K562 (cell line): ENCODE measurements around the gene MAST3. TPM values are rescaled to one million over a fixed set of nuclear protein-coding genes. Genes with fewer than 3 reads are reported as not detected.

Experiments
- ATAC-seq: fragments of 200-7000 bp; cut with Tn5 transposase; 3 replicates; pipeline ENCODE4 v1.9.1; 2020; ENCODE audit warnings: moderate library complexity
- BruUV-seq: library from RNA; stranded (reverse); fragments of 400-500 nt; replicated peaks from 2 replicates; lab custom pipeline; 2021; lab: Mats Ljungman, UMichigan
- CTCF ChIA-PET: fragments of 300-600 bp; formaldehyde crosslinking; extraction: SDS; loops from one replicate; lab custom pipeline; 2021; ENCODE audit warnings: low intra/inter-chr PET ratio; lab: Yijun Ruan, JAX
- POLR2A ChIA-PET: fragments of 300-600, 350-650 bp; sonication (Branson Sonifier 250); formaldehyde crosslinking; extraction: SDS; loops from one replicate; lab custom pipeline; 2021; ENCODE audit warnings: antibody characterized with exemption, inconsistent platforms; lab: Yijun Ruan, JAX
- DNase-seq, 4 experiments: peaks; one replicate each; pipeline versions ENCODE4 v3.0.0 to v3.0.0-alpha.2; 2011 to 2018; ENCODE audit warnings: low spot score in 3 of 4, mixed read lengths in 3 of 4; ENCODE audit errors: extremely low read depth in 1 of 4
- FAIRE-seq: peaks from 2 replicates; lab custom pipeline; 2011; peaks lifted over from hg19 to GRCh38; lab: Jason Lieb, UNC
- H2AFZ ChIP-seq: 2 replicates; pipeline ENCODE4 v1.6.0; 2011; ENCODE audit warnings: low read depth, low read length, control low read depth, inconsistent platforms
- H3K27ac ChIP-seq: fragments of 200-600 bp; 3 replicates; pipeline ENCODE4 v1.8.0; 2011; ENCODE audit warnings: low read depth, mild to moderate bottlenecking, control low read depth, inconsistent platforms, low read length, moderate library complexity, mixed read lengths; ENCODE audit errors: extremely low read depth
- H3K27me3 ChIP-seq, 2 experiments: fragments of 300-600 bp in 1 of 2; 2 replicates in 1 of 2; 3 replicates in 1 of 2; pipeline versions ENCODE4 v1.6.0 to v1.8.0; 2011; ENCODE audit warnings: inconsistent platforms in 2 of 2, low read length in 2 of 2, mild to moderate bottlenecking in 1 of 2, mixed read lengths in 1 of 2, moderate library complexity in 1 of 2; ENCODE audit not compliant: control insufficient read depth in 2 of 2, insufficient read depth in 2 of 2
- H3K36me3 ChIP-seq: fragments of 300-600 bp; 3 replicates; pipeline ENCODE4 v1.8.0; 2011; ENCODE audit warnings: mild to moderate bottlenecking, low read length, inconsistent platforms; ENCODE audit not compliant: control insufficient read depth, insufficient read depth
- H3K4me1 ChIP-seq, 2 experiments: fragments of 200-600 bp in 1 of 2; replicated peaks in 1 of 2; 2 replicates in 1 of 2; 3 replicates in 1 of 2; pipeline versions ENCODE4 v1.5.1 to v1.8.0; 2011; ENCODE audit warnings: inconsistent platforms in 2 of 2, low read length in 2 of 2, mild to moderate bottlenecking in 1 of 2, mixed read lengths in 1 of 2, moderate library complexity in 1 of 2; ENCODE audit not compliant: control insufficient read depth in 2 of 2, insufficient read depth in 2 of 2
- H3K4me2 ChIP-seq: 2 replicates; pipeline ENCODE4 v1.6.1; 2011; ENCODE audit warnings: low read length, control low read depth, inconsistent platforms, mixed read lengths; ENCODE audit not compliant: insufficient read depth
- H3K4me3 ChIP-seq: fragments of 200-600 bp; sonication (generic), shearing (Covaris generic); 2 replicates; pipeline ENCODE4 v1.5.1; 2016; ENCODE audit warnings: control low read depth, inconsistent platforms
- H3K79me2 ChIP-seq: fragments of 200-600 bp; 3 replicates; pipeline ENCODE4 v1.8.0; 2011; ENCODE audit warnings: low read length, inconsistent platforms; ENCODE audit not compliant: control insufficient read depth, insufficient read depth
- H3K9ac ChIP-seq, 2 experiments: 2 replicates each; pipeline versions ENCODE4 v1.6.0 to v1.6.1; 2011; ENCODE audit warnings: low read depth in 2 of 2, low read length in 2 of 2, control low read depth in 1 of 2, inconsistent platforms in 1 of 2, mild to moderate bottlenecking in 1 of 2, mixed read lengths in 1 of 2; ENCODE audit not compliant: insufficient read depth in 1 of 2
- H3K9me1 ChIP-seq: one replicate; pipeline ENCODE4 v1.6.0; 2011; ENCODE audit warnings: inconsistent platforms, mild to moderate bottlenecking, low read length, moderate library complexity; ENCODE audit not compliant: control insufficient read depth, insufficient read depth
- H3K9me3 ChIP-seq: replicated peaks from 2 replicates; pipeline ENCODE4 v1.5.1; 2011; ENCODE audit warnings: low read depth, low read length, inconsistent platforms; ENCODE audit not compliant: control insufficient read depth, insufficient read depth
- H4K20me1 ChIP-seq: replicated peaks from 2 replicates; pipeline ENCODE4 v1.6.1; 2011; ENCODE audit warnings: low read length, inconsistent platforms, mixed read lengths; ENCODE audit not compliant: control insufficient read depth, insufficient read depth
- ADNP ChIP-seq: fragments of 200-800 bp; sonication (Bioruptor generic); IDR thresholded peaks from 2 replicates; pipeline ENCODE4 v1.6.1; 2016; ENCODE audit warnings: missing genetic modification characterization, missing compliant biosample characterization
- BCOR ChIP-seq: fragments of 450-650 bp; IDR thresholded peaks from 2 replicates; pipeline ENCODE4 v1.6.1; 2016
- CBX1 ChIP-seq: sonication (generic); IDR thresholded peaks from 2 replicates; pipeline ENCODE4 v1.6.1; 2016; ENCODE audit warnings: antibody characterized with exemption, low read depth, mild to moderate bottlenecking
- CHD2 ChIP-seq: IDR thresholded peaks from 2 replicates; pipeline ENCODE4 v1.6.1; 2011; ENCODE audit warnings: low read depth, low read length
- CHD4 ChIP-seq: fragments of 200-600 bp; sonication (generic); IDR thresholded peaks from 3 replicates; pipeline ENCODE4 v1.6.1; 2012; ENCODE audit warnings: low read depth, mild to moderate bottlenecking, mixed read lengths, low read length, inconsistent platforms; ENCODE audit not compliant: insufficient read depth, insufficient replicate concordance, poor library complexity, severe bottlenecking
- HDAC2 ChIP-seq: fragments of 450-650 bp; IDR thresholded peaks from 2 replicates; pipeline ENCODE4 v1.6.1; 2016; ENCODE audit warnings: mild to moderate bottlenecking
- HMGN3 ChIP-seq: IDR thresholded peaks from 2 replicates; pipeline ENCODE4 v1.6.1; 2011; ENCODE audit warnings: borderline replicate concordance, low read depth, mild to moderate bottlenecking, mixed read lengths, low read length; ENCODE audit not compliant: insufficient read length; ENCODE audit errors: extremely low read depth
- L3MBTL2 ChIP-seq: fragments of 450-650 bp; IDR thresholded peaks from 2 replicates; pipeline ENCODE4 v1.6.1; 2016; ENCODE audit warnings: mild to moderate bottlenecking, moderate library complexity
- NFIC ChIP-seq: fragments of 450-650 bp; IDR thresholded peaks from 2 replicates; pipeline ENCODE4 v1.6.1; 2017; ENCODE audit warnings: mild to moderate bottlenecking, inconsistent platforms
- PHF20 ChIP-seq: fragments of 450-650 bp; IDR thresholded peaks from 2 replicates; pipeline ENCODE4 v1.6.1; 2018; ENCODE audit not compliant: partially characterized antibody
- PTBP1 ChIP-seq: fragments of 200-400 bp; formaldehyde crosslinking; IDR thresholded peaks from 2 replicates; pipeline ENCODE4 v1.6.1; 2017; ENCODE audit warnings: low read depth, low read length
- RBM25 ChIP-seq: fragments of 200-400 bp; formaldehyde crosslinking; IDR thresholded peaks from 2 replicates; pipeline ENCODE4 v1.6.1; 2018; ENCODE audit warnings: low read length, low read depth, moderate library complexity; ENCODE audit not compliant: severe bottlenecking
- SIRT6 ChIP-seq: IDR thresholded peaks from one replicate; pipeline ENCODE4 v1.6.1; 2012; ENCODE audit warnings: low read depth, mild to moderate bottlenecking, control low read depth, inconsistent platforms, low read length, moderate library complexity
- SUPT5H ChIP-seq: fragments of 450-650 bp; IDR thresholded peaks from 2 replicates; pipeline ENCODE4 v1.6.1; 2016
- TBL1XR1 ChIP-seq, 2 experiments: IDR thresholded peaks; 2 replicates each; pipeline ENCODE4 v1.6.1; 2012; ENCODE audit warnings: improper control_type of control experiment in 2 of 2, low read length in 2 of 2, mild to moderate bottlenecking in 1 of 2
- TFAP4 ChIP-seq: sonication (generic); formaldehyde crosslinking; IDR thresholded peaks from 2 replicates; pipeline ENCODE4 v1.8.0; 2022; ENCODE audit warnings: missing genetic modification reagents, mild to moderate bottlenecking, moderate library complexity, borderline replicate concordance
- ZFP36 ChIP-seq: fragments of 150-350 bp; IDR thresholded peaks from 2 replicates; pipeline ENCODE4 v1.6.1; 2018; ENCODE audit warnings: low read length, low read depth; ENCODE audit not compliant: partially characterized antibody
- ZKSCAN8 ChIP-seq: fragments of 200-800 bp; sonication (Bioruptor generic); IDR thresholded peaks from 2 replicates; pipeline ENCODE4 v1.6.1; 2016; ENCODE audit warnings: missing genetic modification characterization, missing compliant biosample characterization
- WGBS: fragments of 100-300 bp; shearing (Covaris generic); methylation state at CpG from one replicate; pipeline ENCODE4 v1.1.6; 2016; ENCODE audit warnings: low coverage, mixed read lengths; ENCODE audit not compliant: insufficient coverage; ENCODE audit errors: missing lambda C conversion rate; 5-methylcytosine and 5-hydroxymethylcytosine counted together
- in situ Hi-C: fragments of 300-500 bp; cut with MboI; formaldehyde crosslinking; loops from 4 replicates; pipeline ENCODE4 v1.15.0; 2018; ENCODE audit warnings: inconsistent platforms, mixed read lengths
- intact Hi-C: fragments of 100-400 bp; cut with micrococcal nuclease; formaldehyde crosslinking; loops from 2 replicates; pipeline ENCODE4 v1.14.2; 2022
- polyA plus RNA-seq, 8 experiments: library from polyadenylated mRNA; depleted of rRNA in 4 of 8; stranded (reverse) in 5 of 8; unstranded in 3 of 8; fragments of >200 nt; fragmentation: Nextera tagmentation in 2 of 8; fragmentation: Illumina TruSeq in 1 of 8; extraction: Ambion mirVana in 2 of 8; extraction: Trizol in 1 of 8; gene quantifications; 2 replicates each; pipeline versions ENCODE4 v1.2.1 to v1.2.3, GENCODE V29; 2011 to 2014; ENCODE audit warnings: inconsistent platforms in 1 of 8, missing spikeins in 1 of 8
- total RNA-seq, 7 experiments: library from RNA; depleted of rRNA in 6 of 7; stranded (reverse); fragments of >200 nt in 6 of 7; fragmentation: Illumina TruSeq in 2 of 7; extraction: Trizol in 2 of 7; gene quantifications; 2 replicates each; pipeline versions ENCODE4 v1.2.1 to v1.2.3, GENCODE V29; 2011 to 2021; ENCODE audit warnings: low replicate concordance in 1 of 7

Gene MAST3
- total and polyA plus RNA-seq, 9 of the 15 experiments (the other 6 are each of a cell fraction or from before 2014, with no cell fraction given), result 0.94 to 9.9 (median 2.4) TPM

- WGBS, result 92% methylated on average over 21 of the region's 21 CpGs
- peaks cover 0 to 7% of the 10 kb centered on the region in 2 experiments; a peak in 2 of 5 replicates for H3K4me1 ChIP-seq
- in situ Hi-C loops (no loop called here), intact Hi-C loops (no loop called here)
- CTCF ChIA-PET, result no interaction called here
- no peaks in the 10 kb centered on the region for H3K9me3 ChIP-seq
- H4K20me1 ChIP-seq, result 0 out of 2 replicates have a peak, but pooled peaks cover 4% of the 10 kb centered on the region
- no peak overlapping the region for H3K4me3 ChIP-seq
- FAIRE-seq, result no peak
- TF ChIP-seq CHD4, result peak; percentile 70
- 0 out of 2 replicates have a peak, but pooled peaks have one; percentile 9 for TF ChIP-seq TFAP4 (CRISPR knock-in tag)
- no peak for TF ChIP-seq SUPT5H
- no peak for TF ChIP-seq L3MBTL2
- no peak for TF ChIP-seq TBL1XR1 (IDR thresholded peaks at IDR 0.05; ENCODE audit: low read length in 2 of 2)
- no peak for TF ChIP-seq CHD2
- peak; percentile 56 for TF ChIP-seq RBM25
- no peak for TF ChIP-seq PHF20
- no peak for TF ChIP-seq NFIC
- TF ChIP-seq ZKSCAN8, result peak; percentile 95
- TF ChIP-seq ZFP36, result peak; percentile 42
- peak; percentile 54; the same call in 1 of the 2 replicates for TF ChIP-seq ADNP (tag)
- no peak for TF ChIP-seq SIRT6
- TF ChIP-seq BCOR, result peak; percentile 77
- TF ChIP-seq PTBP1, result 0 out of 2 replicates have a peak, but pooled peaks have one; percentile 33
- TF ChIP-seq HMGN3, result no peak
- TF ChIP-seq HDAC2, result 0 out of 2 replicates have a peak, but pooled peaks have one; percentile 34
- TF ChIP-seq CBX1, result 0 out of 2 replicates have a peak, but pooled peaks have one; percentile 31
- TF ChIP-seq, all 486 proteins: peak for 10
- H3K4me2 ChIP-seq, result no peak overlapping the region
- no peaks in the 10 kb centered on the region for H3K9me1 ChIP-seq
- peak overlapping the region in 1 of 2 experiments; percentile 83; a peak in 2 of 4 replicates for H3K9ac ChIP-seq
- no peak overlapping the region for H3K27ac ChIP-seq
- DNase-seq, result no peak
- H3K79me2 ChIP-seq, result no peaks in the 10 kb centered on the region
- no peak overlapping the region for H2AFZ ChIP-seq
- peaks cover 43% of the 10 kb centered on the region; the same call in 2 of the 3 replicates for H3K36me3 ChIP-seq
- H3K27me3 ChIP-seq, result no peaks in the 10 kb centered on the region
- no peak for ATAC-seq
- POLR2A ChIA-PET, result no interaction called here
- no TSS peak for BruUV-seq
These were observed 33.1 kb downstream of the MAST3 start for GRCh38 chr19:18130523-18131242.
